GM12878 (cell line): ENCODE results near the gene VPS26A. TPM values are rescaled to one million over a fixed set of nuclear protein-coding genes. Genes with fewer than 3 reads are reported as not detected.
"Not testable (repeated sequence)": the region's sequence is repeated elsewhere in the genome, so short reads cannot be mapped to it uniquely, and the experiment has no call there.

Source experiments
- ATAC-seq: fragments of 200-7000 bp; cut with Tn5 transposase; 3 replicates; pipeline ENCODE4 v1.9.1; 2020; ENCODE audit warnings: mild to moderate bottlenecking, moderate library complexity
- BruUV-seq: library from RNA; stranded (reverse); fragments of 400-500 nt; replicated peaks from 2 replicates; lab custom pipeline; 2021; lab: Mats Ljungman, UMichigan
- CTCF ChIA-PET: fragments of 300-600 bp; sonication (Branson Sonifier 250); formaldehyde crosslinking; extraction: SDS; loops from one replicate; lab custom pipeline; 2021; ENCODE audit warnings: inconsistent platforms; lab: Yijun Ruan, JAX
- POLR2A ChIA-PET: fragments of 350-600 bp; formaldehyde crosslinking; extraction: SDS; loops from one replicate; lab custom pipeline; 2021; ENCODE audit warnings: inconsistent platforms; lab: Charles Lee
- RAD21 ChIA-PET: fragments of 300-600 bp; sonication (Branson Sonifier 250); formaldehyde crosslinking; loops from one replicate; lab custom pipeline; 2023; ENCODE audit warnings: antibody characterized with exemption; ENCODE audit not compliant: unreplicated experiment; lab: Charles Lee
- SMC1A ChIA-PET: fragments of 300-600 bp; sonication (Branson Sonifier 250); formaldehyde crosslinking; loops from one replicate; lab custom pipeline; 2023; ENCODE audit not compliant: unreplicated experiment, uncharacterized antibody; lab: Charles Lee
- DNase-seq: peaks from one replicate; pipeline ENCODE4 v3.0.0-alpha.2; 2011; ENCODE audit warnings: low read depth, low spot score
- FAIRE-seq: peaks from 3 replicates; lab custom pipeline; 2011; peaks lifted over from hg19 to GRCh38; lab: Jason Lieb, UNC
- H2AFZ ChIP-seq: 2 replicates; pipeline ENCODE4 v1.6.0; 2011; ENCODE audit warnings: low read depth, low read length, control low read depth; ENCODE audit not compliant: control insufficient read depth
- H3K27ac ChIP-seq: 2 replicates; pipeline ENCODE4 v1.5.1; 2011; ENCODE audit warnings: control low read depth; ENCODE audit not compliant: control insufficient read depth, insufficient read depth
- H3K27me3 ChIP-seq, 2 experiments: replicated peaks in 1 of 2; 2 replicates each; pipeline versions ENCODE4 v1.6.0 to v1.6.1; 2011; ENCODE audit warnings: low read length in 1 of 2; ENCODE audit not compliant: control insufficient read depth in 2 of 2, insufficient read depth in 2 of 2
- H3K36me3 ChIP-seq, 2 experiments: 2 replicates each; pipeline ENCODE4 v1.5.1; 2011; ENCODE audit warnings: low read length in 1 of 2; ENCODE audit not compliant: control insufficient read depth in 2 of 2, insufficient read depth in 2 of 2
- H3K4me1 ChIP-seq: 2 replicates; pipeline ENCODE4 v1.6.1; 2011; ENCODE audit warnings: mild to moderate bottlenecking, low read length, moderate library complexity, mixed read lengths; ENCODE audit not compliant: control insufficient read depth, insufficient read depth
- H3K4me2 ChIP-seq: 2 replicates; pipeline ENCODE4 v1.6.0; 2011; ENCODE audit warnings: control low read depth; ENCODE audit not compliant: control insufficient read depth, insufficient read depth
- H3K4me3 ChIP-seq: fragments of 200-600 bp; sonication (generic); 2 replicates; pipeline ENCODE4 v1.5.1; 2016
- H3K79me2 ChIP-seq: 2 replicates; pipeline ENCODE4 v1.6.0; 2011; ENCODE audit warnings: low read length; ENCODE audit not compliant: control insufficient read depth, insufficient read depth
- H3K9ac ChIP-seq: 2 replicates; pipeline ENCODE4 v1.8.0; 2011; ENCODE audit warnings: low read length, control low read depth, mixed read lengths; ENCODE audit not compliant: control insufficient read depth, insufficient read depth
- H3K9me3 ChIP-seq: replicated peaks from 3 replicates; pipeline ENCODE4 v1.5.1; 2011; ENCODE audit warnings: mild to moderate bottlenecking, low read length; ENCODE audit not compliant: control insufficient read depth, insufficient read depth
- H4K20me1 ChIP-seq: 2 replicates; pipeline ENCODE4 v1.6.0; 2011; ENCODE audit not compliant: control insufficient read depth, insufficient read depth
- CBFB ChIP-seq: IDR thresholded peaks from 2 replicates; pipeline ENCODE4 v1.6.1; 2016; ENCODE audit warnings: antibody characterized with exemption, low read depth
- WGBS: methylation state at CpG from one replicate; pipeline ENCODE4 v1.1.6; 2016; ENCODE audit warnings: low lambda C conversion rate; ENCODE audit not compliant: insufficient replicate concordance, insufficient coverage; ENCODE audit errors: missing lambda C conversion rate; 5-methylcytosine and 5-hydroxymethylcytosine counted together
- in situ Hi-C: fragments of 300-500 bp; cut with MboI; formaldehyde crosslinking; loops from 9 replicates; pipeline ENCODE4 v1.14.3; 2018; ENCODE audit warnings: mixed read lengths
- intact Hi-C: fragments of 100-400 bp; cut with micrococcal nuclease; formaldehyde crosslinking; loops from one replicate; pipeline ENCODE4 v1.14.2; 2022; ENCODE audit not compliant: unreplicated experiment
- polyA plus RNA-seq, 11 experiments: library from polyadenylated mRNA; depleted of rRNA in 4 of 11; unstranded in 6 of 11; stranded (reverse) in 5 of 11; fragments of >200 nt; fragmentation: Nextera tagmentation in 4 of 11; fragmentation: Illumina TruSeq in 1 of 11; extraction: Ambion mirVana in 4 of 11; extraction: Trizol in 1 of 11; gene quantifications; 1 replicate in 1 of 11; 2 replicates in 10 of 11; pipeline versions ENCODE4 v1.2.1 to v1.2.3, GENCODE V29; 2011 to 2016; ENCODE audit warnings: inconsistent platforms in 2 of 11, missing spikeins in 2 of 11, low read depth in 1 of 11
- total RNA-seq, 4 experiments: library from RNA; depleted of rRNA in 3 of 4; stranded (reverse); fragments of >200 nt in 3 of 4; fragmentation: Illumina TruSeq in 1 of 4; extraction: Trizol in 1 of 4; gene quantifications; 2 replicates each; pipeline versions ENCODE4 v1.2.1 to v1.2.3, GENCODE V29; 2013 to 2021

Gene VPS26A
- total and polyA plus RNA-seq, 10 of the 15 experiments (the other 5 are each of a cell fraction or from before 2014, with no cell fraction given) = 16.8 to 72.3 (median 26.8) TPM

DNA sequence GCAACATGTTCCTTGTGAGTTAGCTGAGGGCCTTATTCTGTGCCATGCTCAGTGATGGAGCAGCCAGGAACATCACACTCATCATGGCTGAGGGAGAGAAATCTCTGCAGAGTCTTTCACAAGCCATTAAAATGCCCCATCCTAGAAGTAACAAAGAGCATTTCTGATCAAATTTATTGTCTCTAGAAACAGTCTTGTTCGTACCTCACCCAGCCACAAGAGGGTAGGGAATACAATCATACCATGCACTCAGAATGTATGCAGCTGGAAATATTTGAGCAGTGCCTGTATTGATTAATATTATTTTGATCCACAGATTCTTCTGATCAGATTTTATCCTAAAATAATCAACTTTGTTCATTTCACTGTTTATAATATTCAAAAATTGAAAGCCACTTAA is 17.3 kb downstream of the VPS26A start:
- H3K27me3 ChIP-seq = no peaks in the 10 kb centered on the region
- POLR2A ChIA-PET = no interaction called here
- no peak overlapping the region for H3K27ac ChIP-seq
- TF ChIP-seq CBFB = no peak
- FAIRE-seq = no peak
- RAD21 ChIA-PET = no interaction called here
- H2AFZ ChIP-seq = no peak overlapping the region
- no peak overlapping the region for H3K4me2 ChIP-seq
- in situ Hi-C loops (no loop called here), intact Hi-C loops (no loop called here)
- DNase-seq = no peak
- no peak for ATAC-seq
- no TSS peak for BruUV-seq
- H3K36me3 ChIP-seq = peaks cover 0 to 2% of the 10 kb centered on the region in 2 experiments; a peak in 3 of 4 replicates
- SMC1A ChIA-PET = no interaction called here
- WGBS = 86% methylated on average over 1 of the region's 1 CpG
- H3K9me3 ChIP-seq = no peaks in the 10 kb centered on the region
- no peak overlapping the region for H3K9ac ChIP-seq
- no peak overlapping the region for H3K4me3 ChIP-seq
- H3K4me1 ChIP-seq = no peaks in the 10 kb centered on the region
- CTCF ChIA-PET = no interaction called here
- H4K20me1 ChIP-seq = no peaks in the 10 kb centered on the region
- H3K79me2 ChIP-seq = peaks cover 7% of the 10 kb centered on the region

DNA sequence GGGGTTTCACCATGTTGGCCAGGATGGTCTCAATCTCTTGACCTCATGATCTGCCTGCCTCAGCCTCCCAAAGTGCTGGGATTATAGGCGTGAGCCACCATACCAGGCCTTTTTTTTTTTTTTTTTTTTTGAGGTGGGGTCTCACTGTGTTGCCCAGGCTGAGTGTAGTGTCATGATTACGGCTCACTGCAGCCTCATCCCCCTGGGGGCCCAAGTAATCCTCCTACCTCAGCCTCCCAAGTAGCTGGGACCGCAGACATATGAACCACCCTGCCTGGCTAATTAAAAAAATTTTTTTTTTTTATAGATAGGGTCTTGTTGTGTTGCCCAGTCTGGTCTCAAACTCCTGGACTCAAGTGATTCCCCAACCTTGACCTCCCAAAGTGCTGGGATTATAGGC is 18.1 kb downstream of the VPS26A start:
- H2AFZ ChIP-seq, H3K27me3 ChIP-seq, in situ Hi-C loops, FAIRE-seq, DNase-seq, H3K27ac ChIP-seq, H3K79me2 ChIP-seq, SMC1A ChIA-PET, ATAC-seq, intact Hi-C loops, H3K4me1 ChIP-seq, H3K36me3 ChIP-seq, H3K9me3 ChIP-seq, H3K9ac ChIP-seq, H3K4me2 ChIP-seq, H3K4me3 ChIP-seq, BruUV-seq, H4K20me1 ChIP-seq, POLR2A ChIA-PET: not testable (repeated sequence)
- CTCF ChIA-PET = interaction anchor here (0.9 to 1.0 kb wide), 2 partner anchors 41 to 81 kb away, joined by 3 read pairs; no protein-coding TSS in a partner anchor
- WGBS = 95% methylated on average over 2 of the region's 3 CpGs
- RAD21 ChIA-PET = interaction anchor here (0.9 kb wide), 1 partner anchor 137 kb away, joined by 4 read pairs; no protein-coding TSS in a partner anchor
